Measurements from ENCODE around the gene SLC2A3. TPM values are rescaled to one million over a fixed set of nuclear protein-coding genes. Genes with fewer than 3 reads are reported as not detected.

Gene SLC2A3
- total and polyA plus RNA-seq, 2 of the 13 experiments (the other 11 are each of a cell fraction or from before 2014, with no cell fraction given): 39.3 to 580 TPM

DNA sequence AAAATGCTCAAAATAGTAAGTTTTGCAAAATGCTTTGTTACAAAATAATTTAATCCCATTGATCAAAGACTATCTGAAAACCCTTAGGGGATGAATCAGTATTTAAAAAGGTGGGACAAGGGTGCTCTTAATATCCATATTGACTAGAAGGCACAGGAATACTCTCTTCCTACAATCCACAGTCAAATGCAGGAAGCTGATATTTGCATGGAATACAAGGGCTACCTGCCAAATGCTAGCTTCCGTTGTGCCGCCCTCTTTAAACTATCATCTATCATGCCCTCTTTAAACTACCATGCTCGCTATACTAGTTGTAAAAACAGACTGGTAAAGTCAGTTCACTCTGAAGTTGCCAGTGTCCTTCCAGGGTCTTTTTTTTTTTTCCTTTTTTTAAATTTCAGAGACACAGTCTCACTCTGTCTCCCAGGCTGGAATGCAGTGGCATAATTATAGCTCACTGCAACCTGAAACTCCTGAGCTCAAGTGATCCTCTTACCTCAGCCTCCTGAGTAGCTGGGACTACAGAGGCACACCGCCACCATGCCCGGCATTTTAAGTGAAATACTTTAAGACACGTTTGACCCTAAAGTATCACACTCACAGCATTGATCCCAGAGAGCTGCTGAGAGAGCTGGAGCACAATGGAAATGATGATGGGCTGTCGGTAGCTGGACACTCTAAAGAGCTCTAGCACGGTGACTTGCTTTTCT lies 6.7 kb downstream of the SLC2A3 start:
- peaks cover 26% of the 10 kb centered on the region for H4K20me1 ChIP-seq (ENCODE audit: insufficient read depth, low read length)
- 88% methylated on average over 8 of the region's 8 CpGs for WGBS (ENCODE audit: low lambda C conversion rate)
- H3K9ac ChIP-seq (ENCODE audit: insufficient read depth, low read depth, low read length): 0 out of 2 replicates have a peak overlapping the region, but pooled peaks have one; percentile 8
- peaks cover 18 to 78% of the 10 kb centered on the region in 2 experiments for H3K36me3 ChIP-seq (replicated peaks in 1 of 2; ENCODE audit: control insufficient read depth in 1 of 2, insufficient read depth in 2 of 2, low read length in 2 of 2)
- H3K79me2 ChIP-seq (ENCODE audit: insufficient read depth, low read length): peaks cover 28% of the 10 kb centered on the region
- no peak overlapping the region for H3K4me3 ChIP-seq (replicated peaks in 1 of 3; ENCODE audit: insufficient read depth in 1 of 3, low read depth in 2 of 3, low read length in 3 of 3)
- no peak overlapping the region for H3K27ac ChIP-seq (ENCODE audit: extremely low read length, insufficient read depth, low read length)
- H3K9me3 ChIP-seq (ENCODE audit: low read length): no peaks in the 10 kb centered on the region
- no peaks in the 10 kb centered on the region; a peak in 1 of 5 replicates for H3K27me3 ChIP-seq (ENCODE audit: control insufficient read depth in 1 of 2, insufficient read depth in 2 of 2, low read length in 2 of 2)
- CTCF ChIA-PET (ENCODE audit: low intra/inter-chr PET ratio, low total read pairs): no interaction called here
- BruUV-seq (replicated peaks): no TSS peak
- ATAC-seq (no peak), DNase-seq (ENCODE audit: low spot score) (no peak), FAIRE-seq (no peak)
- H2AFZ ChIP-seq (ENCODE audit: low read length): no peak overlapping the region
- POLR2A ChIA-PET: interaction anchor here (1.6 kb wide), 1 partner anchor 38 kb away, joined by 4 read pairs; no protein-coding TSS in a partner anchor
- in situ Hi-C loops (cut with HindIII; ENCODE audit: extremely low pct_ligation_motif_present, low pct_unique_long_range_greater_than_20kb) (no loop called here), intact Hi-C loops (cut with micrococcal nuclease; ENCODE audit: unreplicated experiment) (no loop called here)
- H3K4me1 ChIP-seq (ENCODE audit: insufficient read depth, low read length): peaks cover 84% of the 10 kb centered on the region
- H3K4me2 ChIP-seq (ENCODE audit: low read depth, low read length): peak overlapping the region; percentile 14; the same call in 1 of the 2 replicates
- TF ChIP-seq ZNF749 (CRISPR knock-in tag; IDR thresholded peaks at IDR 0.05; ENCODE audit: borderline replicate concordance) (no peak), ZFX (CRISPR knock-in tag; IDR thresholded peaks at IDR 0.05; ENCODE audit: low read depth) (no peak), TOPORS (CRISPR knock-in tag; IDR thresholded peaks at IDR 0.05) (no peak), TOE1 (CRISPR knock-in tag; IDR thresholded peaks at IDR 0.05) (no peak), FLYWCH1 (CRISPR knock-in tag; IDR thresholded peaks at IDR 0.05) (no peak)
- TF ChIP-seq, protein P1, sequence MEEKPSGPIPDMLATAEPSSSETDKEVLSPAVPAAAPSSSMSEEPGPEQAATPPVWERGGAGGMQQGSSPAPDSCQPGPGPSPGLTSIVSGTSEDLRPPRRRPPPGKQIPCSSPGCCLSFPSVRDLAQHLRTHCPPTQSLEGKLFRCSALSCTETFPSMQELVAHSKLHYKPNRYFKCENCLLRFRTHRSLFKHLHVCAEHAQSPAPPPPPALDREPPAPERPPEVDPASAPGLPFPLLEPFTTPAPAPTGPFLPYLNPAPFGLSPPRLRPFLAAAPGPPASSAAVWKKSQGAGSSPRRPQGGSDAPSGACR (CRISPR knock-in tag; IDR thresholded peaks at IDR 0.05): no peak

DNA sequence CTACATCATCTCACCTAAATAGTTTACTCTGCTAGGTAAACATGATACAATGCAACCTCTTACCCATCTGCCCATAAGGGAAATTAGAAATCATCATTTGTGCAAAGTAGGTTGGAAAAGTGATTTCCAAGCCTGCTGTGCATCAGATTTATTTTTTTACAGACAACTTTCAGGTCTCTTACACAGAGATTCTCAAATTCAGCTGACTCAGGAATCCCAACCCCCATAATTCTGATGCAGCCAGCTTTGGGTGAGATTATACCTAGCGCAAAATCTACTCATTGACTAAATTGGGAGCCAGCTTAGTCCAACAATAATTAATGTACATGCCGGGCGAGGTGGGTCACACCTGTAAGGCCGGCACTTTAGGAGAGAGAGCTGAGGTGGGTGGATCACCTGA lies 8.5 kb downstream of the SLC2A3 start:
- ChIA-PET POLR2A (no interaction called here), CTCF (ENCODE audit: low intra/inter-chr PET ratio, low total read pairs) (no interaction called here)
- H4K20me1 ChIP-seq (ENCODE audit: insufficient read depth, low read length): peaks cover 21% of the 10 kb centered on the region
- no peak for ATAC-seq
- peak overlapping the region; percentile 32 for H3K4me2 ChIP-seq (ENCODE audit: low read depth, low read length)
- H3K4me1 ChIP-seq (ENCODE audit: insufficient read depth, low read length): peaks cover 83% of the 10 kb centered on the region
- H3K9ac ChIP-seq (ENCODE audit: insufficient read depth, low read depth, low read length): no peak overlapping the region
- BruUV-seq (replicated peaks): no TSS peak
- peaks cover 10% of the 10 kb centered on the region for H3K79me2 ChIP-seq (ENCODE audit: insufficient read depth, low read length)
- peaks cover 24 to 79% of the 10 kb centered on the region in 2 experiments for H3K36me3 ChIP-seq (replicated peaks in 1 of 2; ENCODE audit: control insufficient read depth in 1 of 2, insufficient read depth in 2 of 2, low read length in 2 of 2)
- no peak for FAIRE-seq
- intact Hi-C loops (cut with micrococcal nuclease; ENCODE audit: unreplicated experiment): no loop called here
- no peak overlapping the region for H2AFZ ChIP-seq (ENCODE audit: low read length)
- in situ Hi-C loops (cut with HindIII; ENCODE audit: extremely low pct_ligation_motif_present, low pct_unique_long_range_greater_than_20kb): no loop called here
- H3K27ac ChIP-seq (ENCODE audit: extremely low read length, insufficient read depth, low read length): no peak overlapping the region
- no peak for DNase-seq (ENCODE audit: low spot score)
- WGBS (ENCODE audit: low lambda C conversion rate): 94% methylated on average over 4 of the region's 4 CpGs
- H3K27me3 ChIP-seq (ENCODE audit: control insufficient read depth in 1 of 2, insufficient read depth in 2 of 2, low read length in 2 of 2): no peaks in the 10 kb centered on the region
- H3K9me3 ChIP-seq (ENCODE audit: low read length): no peaks in the 10 kb centered on the region
- H3K4me3 ChIP-seq (replicated peaks in 1 of 3; ENCODE audit: insufficient read depth in 1 of 3, low read depth in 2 of 3, low read length in 3 of 3): no peak overlapping the region; a peak in 1 of 6 replicates
- peak; percentile 56 to 80; a peak in 3 of 4 replicates for TF ChIP-seq MAFK (conservative IDR thresholded peaks at IDR 0.05 in 1 of 2, IDR thresholded peaks at IDR 0.05 in 1 of 2; ENCODE audit: low read length in 2 of 2)
- no peak for TF ChIP-seq FOXC1 (CRISPR knock-in tag; IDR thresholded peaks at IDR 0.05; ENCODE audit: borderline replicate concordance)
- peak; percentile 26; the same call in 1 of the 2 replicates for TF ChIP-seq POLR2AphosphoS5 (IDR thresholded peaks at IDR 0.05; ENCODE audit: low read depth, low read length)
- TF ChIP-seq, protein P2, sequence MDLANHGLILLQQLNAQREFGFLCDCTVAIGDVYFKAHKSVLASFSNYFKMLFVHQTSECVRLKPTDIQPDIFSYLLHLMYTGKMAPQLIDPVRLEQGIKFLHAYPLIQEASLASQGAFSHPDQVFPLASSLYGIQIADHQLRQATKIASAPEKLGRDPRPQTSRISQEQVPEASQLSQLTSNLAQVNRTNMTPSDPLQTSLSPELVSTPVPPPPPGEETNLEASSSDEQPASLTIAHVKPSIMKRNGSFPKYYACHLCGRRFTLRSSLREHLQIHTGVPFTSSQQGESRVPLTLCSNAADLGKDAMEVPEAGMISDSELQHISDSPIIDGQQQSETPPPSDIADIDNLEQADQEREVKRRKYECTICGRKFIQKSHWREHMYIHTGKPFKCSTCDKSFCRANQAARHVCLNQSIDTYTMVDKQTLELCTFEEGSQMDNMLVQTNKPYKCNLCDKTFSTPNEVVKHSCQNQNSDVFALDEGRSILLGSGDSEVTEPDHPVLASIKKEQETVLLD (CRISPR knock-in tag; IDR thresholded peaks at IDR 0.05; ENCODE audit: low read depth): no peak
- TF ChIP-seq, protein P3, sequence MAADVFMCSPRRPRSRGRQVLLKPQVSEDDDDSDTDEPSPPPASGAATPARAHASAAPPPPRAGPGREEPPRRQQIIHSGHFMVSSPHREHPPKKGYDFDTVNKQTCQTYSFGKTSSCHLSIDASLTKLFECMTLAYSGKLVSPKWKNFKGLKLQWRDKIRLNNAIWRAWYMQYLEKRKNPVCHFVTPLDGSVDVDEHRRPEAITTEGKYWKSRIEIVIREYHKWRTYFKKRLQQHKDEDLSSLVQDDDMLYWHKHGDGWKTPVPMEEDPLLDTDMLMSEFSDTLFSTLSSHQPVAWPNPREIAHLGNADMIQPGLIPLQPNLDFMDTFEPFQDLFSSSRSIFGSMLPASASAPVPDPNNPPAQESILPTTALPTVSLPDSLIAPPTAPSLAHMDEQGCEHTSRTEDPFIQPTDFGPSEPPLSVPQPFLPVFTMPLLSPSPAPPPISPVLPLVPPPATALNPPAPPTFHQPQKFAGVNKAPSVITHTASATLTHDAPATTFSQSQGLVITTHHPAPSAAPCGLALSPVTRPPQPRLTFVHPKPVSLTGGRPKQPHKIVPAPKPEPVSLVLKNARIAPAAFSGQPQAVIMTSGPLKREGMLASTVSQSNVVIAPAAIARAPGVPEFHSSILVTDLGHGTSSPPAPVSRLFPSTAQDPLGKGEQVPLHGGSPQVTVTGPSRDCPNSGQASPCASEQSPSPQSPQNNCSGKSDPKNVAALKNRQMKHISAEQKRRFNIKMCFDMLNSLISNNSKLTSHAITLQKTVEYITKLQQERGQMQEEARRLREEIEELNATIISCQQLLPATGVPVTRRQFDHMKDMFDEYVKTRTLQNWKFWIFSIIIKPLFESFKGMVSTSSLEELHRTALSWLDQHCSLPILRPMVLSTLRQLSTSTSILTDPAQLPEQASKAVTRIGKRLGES (CRISPR knock-in tag; IDR thresholded peaks at IDR 0.05; ENCODE audit: borderline replicate concordance): no peak
